Activated CD8-positive, alpha-beta memory T cell treated with anti-CD3 and anti-CD28 coated beads for 48 hours (primary cell): Measurements from ENCODE around the gene OR11A1.

Experiments
- DNase-seq, 3 experiments: peaks; one replicate each; pipeline ENCODE4 v3.0.0-alpha.2; 2020; ENCODE audit warnings: low read depth in 2 of 3, low spot score in 2 of 3

Gene OR11A1

GRCh38 chr6:29456971-29457370, at the start of gene OR11A1, which contains the start of gene OR2H1:
Gene OR11A1 (minus strand): TSS chr6:29457071. CDS start chr6:29427641, 29,430 bp downstream.
Gene OR2H1 (plus strand): TSS chr6:29457155. CDS start chr6:29461770, 4,615 bp downstream.
- no peak for DNase-seq

- DNase-seq: no peak
Measured at GRCh38 chr6:29506446-29507067, 49.7 kb upstream of the OR11A1 start.

GRCh38 chr6:29505808-29506207, 48.9 kb upstream of the OR11A1 start:
- DNase-seq: no peak

GRCh38 chr6:29504961-29505360, 48.1 kb upstream of the OR11A1 start:
- DNase-seq: no peak

- no peak for DNase-seq
Measured at GRCh38 chr6:29502597-29502996, 45.7 kb upstream of the OR11A1 start.

GRCh38 chr6:29502181-29502580, 45.3 kb upstream of the OR11A1 start:
- DNase-seq: no peak

- DNase-seq: no peak
Measured at GRCh38 chr6:29501106-29501505, 44.2 kb upstream of the OR11A1 start.

- no peak for DNase-seq
Measured at GRCh38 chr6:29500594-29500993, 43.7 kb upstream of the OR11A1 start.

GRCh38 chr6:29499704-29500103, 42.8 kb upstream of the OR11A1 start:
- DNase-seq: no peak

- no peak for DNase-seq
Measured at GRCh38 chr6:29496961-29497360, 40.1 kb upstream of the OR11A1 start.

- DNase-seq: no peak
Measured at GRCh38 chr6:29495571-29495970, 38.7 kb upstream of the OR11A1 start.

- no peak for DNase-seq
Measured at GRCh38 chr6:29494131-29494530, 37.3 kb upstream of the OR11A1 start.

- DNase-seq: no peak
Measured at GRCh38 chr6:29493261-29493660, 36.4 kb upstream of the OR11A1 start.

- DNase-seq: no peak
Measured at GRCh38 chr6:29491574-29491973, 34.7 kb upstream of the OR11A1 start.

- no peak for DNase-seq
Measured at GRCh38 chr6:29490552-29490951, 33.7 kb upstream of the OR11A1 start.

GRCh38 chr6:29490055-29490454, 33.2 kb upstream of the OR11A1 start:
- no peak for DNase-seq

- no peak for DNase-seq
Measured at GRCh38 chr6:29489286-29489685, 32.4 kb upstream of the OR11A1 start.

- no peak for DNase-seq
Measured at GRCh38 chr6:29488874-29489273, 32.0 kb upstream of the OR11A1 start.

GRCh38 chr6:29487660-29488059, 30.8 kb upstream of the OR11A1 start, which contains the start of gene MAS1L:
Gene MAS1L (minus strand): TSS chr6:29487956. CDS start chr6:29487902, 54 bp downstream.
- DNase-seq: no peak

- no peak for DNase-seq
Measured at GRCh38 chr6:29487131-29487530, 30.3 kb upstream of the OR11A1 start.

- no peak for DNase-seq
Measured at GRCh38 chr6:29486577-29486976, 29.7 kb upstream of the OR11A1 start.

GRCh38 chr6:29483735-29484134, 26.9 kb upstream of the OR11A1 start:
- no peak for DNase-seq

- no peak for DNase-seq
Measured at GRCh38 chr6:29483186-29483585, 26.3 kb upstream of the OR11A1 start.
